ENCODE data around the gene EPHA8.

DNA sequence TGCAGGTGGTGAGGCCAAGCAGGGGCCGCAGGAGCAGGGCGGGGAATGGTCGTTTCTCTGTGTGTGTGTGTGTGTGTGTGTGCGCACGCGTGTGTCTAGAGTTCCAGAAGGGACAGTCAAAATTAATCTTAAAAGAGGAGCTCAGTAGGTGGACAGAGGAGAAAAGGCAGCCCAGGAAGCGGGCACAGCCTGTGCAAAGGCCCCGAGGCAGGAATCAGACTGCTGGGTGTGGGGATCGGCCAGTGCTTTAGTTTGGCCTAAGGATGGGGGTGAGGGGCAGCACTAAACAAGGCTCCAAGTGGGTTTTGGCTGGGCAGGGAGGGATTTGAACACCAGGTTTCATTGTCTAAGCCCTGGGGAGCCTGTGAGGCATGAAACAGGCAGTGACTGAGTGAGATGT is 21.7 kb downstream of the EPHA8 start:
- no peak for TF ChIP-seq CTCF (IDR thresholded peaks at IDR 0.05)
- TF ChIP-seq POLR2A (IDR thresholded peaks at IDR 0.05) = no peak

Data from testis (tissue), 2 donors.